ENCODE results near the gene ST3GAL4. TPM values are rescaled to one million over a fixed set of nuclear protein-coding genes. Genes with fewer than 3 reads are reported as not detected.
"Not testable (repeated sequence)": the region's sequence is repeated elsewhere in the genome, so short reads cannot be mapped to it uniquely, and the experiment has no call there.

Gene ST3GAL4
- total RNA-seq, 1 donor from 2014 or later: 41.5 TPM

DNA sequence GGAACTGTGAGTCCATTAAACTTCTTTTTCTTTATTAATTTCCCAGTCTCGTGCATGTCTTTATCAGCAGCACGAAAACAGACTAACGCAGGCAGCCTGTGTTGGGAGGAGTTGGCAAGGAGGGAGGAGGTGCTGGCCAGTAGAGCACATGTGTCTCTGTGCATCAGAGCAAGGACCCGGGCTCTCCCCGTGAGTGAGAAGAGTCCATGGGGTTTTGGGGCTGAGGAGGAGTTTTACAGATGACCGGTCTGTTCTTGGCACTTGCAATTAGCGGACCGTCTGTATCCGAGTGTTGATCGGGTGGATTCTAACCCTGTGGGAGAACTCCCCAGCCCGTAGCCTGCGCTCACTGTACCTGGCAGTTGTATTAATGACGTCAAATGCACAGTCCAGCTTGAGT lies 40.3 kb downstream of the ST3GAL4 start:
- H3K9me3 ChIP-seq; DNase-seq (ENCODE audit: extremely low spot score in 2 of 2); H3K27ac ChIP-seq; H3K27me3 ChIP-seq; H3K4me3 ChIP-seq; intact Hi-C loops (cut with DNase I); H3K36me3 ChIP-seq: not testable (repeated sequence)
- H3K4me1 ChIP-seq: peaks cover 37% of the 10 kb centered on the region
- TF ChIP-seq POLR2AphosphoS5 (IDR thresholded peaks at IDR 0.05; ENCODE audit: insufficient read depth in 1 of 2, low read depth in 1 of 2): peak in 1 of 2 donors; percentile 28

GRCh38 chr11:126396266-126396665 lies 40.8 kb downstream of the ST3GAL4 start:
- DNase-seq (ENCODE audit: extremely low spot score in 2 of 2); H3K4me3 ChIP-seq; H3K9me3 ChIP-seq; H3K27ac ChIP-seq; H3K27me3 ChIP-seq; intact Hi-C loops (cut with DNase I); H3K36me3 ChIP-seq: not testable (repeated sequence)
- peaks cover 35% of the 10 kb centered on the region for H3K4me1 ChIP-seq

GRCh38 chr11:126396965-126397364 lies 41.5 kb downstream of the ST3GAL4 start:
- H3K9me3 ChIP-seq: no peaks in the 10 kb centered on the region
- peaks cover 28% of the 10 kb centered on the region for H3K4me1 ChIP-seq
- intact Hi-C loops (cut with DNase I): no loop called here
- H3K27me3 ChIP-seq: no peaks in the 10 kb centered on the region
- DNase-seq (ENCODE audit: extremely low spot score in 2 of 2): no peak
- TF ChIP-seq POLR2A (IDR thresholded peaks at IDR 0.05) (no peak), POLR2AphosphoS5 (IDR thresholded peaks at IDR 0.05; ENCODE audit: insufficient read depth in 1 of 2, low read depth in 1 of 2) (no peak), CTCF (IDR thresholded peaks at IDR 0.05) (no peak)
- no peak overlapping the region for H3K4me3 ChIP-seq
- no peaks in the 10 kb centered on the region for H3K36me3 ChIP-seq
- no peak overlapping the region for H3K27ac ChIP-seq

GRCh38 chr11:126398296-126398695 lies 42.8 kb downstream of the ST3GAL4 start:
- Histone ChIP-seq H3K4me1 (peaks cover 24% of the 10 kb centered on the region), H3K4me3 (no peak overlapping the region), H3K27ac (no peak overlapping the region), H3K36me3 (no peaks in the 10 kb centered on the region), H3K9me3 (no peaks in the 10 kb centered on the region), H3K27me3 (no peaks in the 10 kb centered on the region)
- no peak for DNase-seq (ENCODE audit: extremely low spot score in 2 of 2)
- no peak for TF ChIP-seq POLR2A (IDR thresholded peaks at IDR 0.05)
- no peak for TF ChIP-seq POLR2AphosphoS5 (IDR thresholded peaks at IDR 0.05; ENCODE audit: insufficient read depth in 1 of 2, low read depth in 1 of 2)
- no peak for TF ChIP-seq CTCF (IDR thresholded peaks at IDR 0.05)
- intact Hi-C loops (cut with DNase I): no loop called here

GRCh38 chr11:126398721-126399120 lies 43.2 kb downstream of the ST3GAL4 start:
- Histone ChIP-seq H3K36me3 (no peaks in the 10 kb centered on the region), H3K4me1 (peaks cover 25% of the 10 kb centered on the region), H3K9me3 (no peaks in the 10 kb centered on the region), H3K27ac (no peak overlapping the region), H3K4me3 (no peak overlapping the region), H3K27me3 (no peaks in the 10 kb centered on the region)
- DNase-seq (ENCODE audit: extremely low spot score in 2 of 2): no peak
- intact Hi-C loops (cut with DNase I): no loop called here
- TF ChIP-seq POLR2A (IDR thresholded peaks at IDR 0.05): no peak
- TF ChIP-seq CTCF (IDR thresholded peaks at IDR 0.05): no peak

GRCh38 chr11:126400019-126400418 lies 44.5 kb downstream of the ST3GAL4 start:
- no peaks in the 10 kb centered on the region for H3K9me3 ChIP-seq
- no peak overlapping the region for H3K4me3 ChIP-seq
- no peaks in the 10 kb centered on the region for H3K36me3 ChIP-seq
- H3K27ac ChIP-seq: no peak overlapping the region
- DNase-seq (ENCODE audit: extremely low spot score in 2 of 2): no peak
- intact Hi-C loops (cut with DNase I): no loop called here
- peaks cover 24% of the 10 kb centered on the region for H3K4me1 ChIP-seq
- TF ChIP-seq POLR2A (IDR thresholded peaks at IDR 0.05) (no peak), POLR2AphosphoS5 (IDR thresholded peaks at IDR 0.05; ENCODE audit: insufficient read depth in 1 of 2, low read depth in 1 of 2) (no peak), CTCF (IDR thresholded peaks at IDR 0.05) (no peak)
- H3K27me3 ChIP-seq: no peaks in the 10 kb centered on the region
